GM23248 (cell line): ENCODE data around the gene MPHOSPH6.

Source experiments
- EZH2 ChIP-seq: fragments of 200-600 bp; sonication (generic); IDR thresholded peaks from 2 replicates; pipeline ENCODE4 v1.6.1; 2018; ENCODE audit warnings: antibody characterized with exemption, mild to moderate bottlenecking; ENCODE audit not compliant: insufficient read depth, poor library complexity, severe bottlenecking
- EZH2phosphoT487 ChIP-seq: fragments of 200-600 bp; sonication (generic); IDR thresholded peaks from 2 replicates; pipeline ENCODE4 v1.6.1; 2018; ENCODE audit warnings: antibody characterized with exemption, moderate library complexity, mild to moderate bottlenecking, low read depth; ENCODE audit not compliant: insufficient read depth

DNA sequence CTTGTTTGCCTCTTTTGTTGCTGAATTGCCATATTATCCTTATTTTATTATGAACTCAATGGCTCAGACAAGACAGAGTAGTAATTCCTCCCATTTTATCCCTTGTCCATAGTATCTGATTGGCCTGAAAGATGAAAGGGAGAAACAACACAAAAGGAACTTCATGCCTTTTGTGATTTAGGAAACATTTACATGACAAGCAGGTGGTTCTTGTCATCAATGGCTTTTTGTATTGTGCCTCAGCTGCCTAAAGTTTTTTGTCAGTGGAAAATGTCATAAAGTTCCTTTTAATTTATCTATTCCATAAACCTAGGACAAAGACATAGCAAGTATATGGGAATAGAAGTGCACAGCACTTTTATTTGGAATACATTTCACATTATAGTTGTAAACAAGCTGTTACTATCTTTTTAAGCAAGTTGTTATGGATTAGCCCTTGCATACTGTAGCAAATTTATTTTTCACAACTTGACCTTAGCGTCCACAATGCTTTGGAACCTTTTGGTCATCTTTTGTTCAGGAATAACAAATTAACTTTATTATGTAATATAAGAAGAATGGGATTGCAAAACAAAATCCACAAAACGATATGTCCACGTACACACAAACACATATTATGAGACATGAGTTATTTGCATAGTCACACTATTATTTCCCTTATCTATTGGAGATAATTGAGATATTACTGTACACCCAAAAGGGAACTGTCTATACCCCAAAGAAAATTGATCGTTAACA is 12.4 kb upstream of the MPHOSPH6 start:
- TF ChIP-seq EZH2, result no peak
- no peak for TF ChIP-seq EZH2phosphoT487
